Common myeloid progenitor, CD34-positive (primary cell): Measurements from ENCODE around the gene SCNM1. TPM values are rescaled to one million over a fixed set of nuclear protein-coding genes. Genes with fewer than 3 reads are reported as not detected.

Source experiments
- CTCF ChIA-PET: fragments of 350-600 bp; sonication (Branson Sonifier 250); formaldehyde crosslinking; loops from one replicate; lab custom pipeline; 2021; ENCODE audit warnings: antibody characterized with exemption; lab: Charles Lee
- POLR2A ChIA-PET: fragments of 350-600 bp; sonication (Branson Sonifier 250); formaldehyde crosslinking; loops from one replicate; lab custom pipeline; 2021; ENCODE audit warnings: antibody characterized with exemption; lab: Charles Lee
- DNase-seq, 3 donors: peaks; one replicate each; pipeline versions ENCODE4 v3.0.0 to v3.0.0-alpha.2; 2013
- H3K27ac ChIP-seq, 2 experiments: 1 replicate in 1 of 2; 2 replicates in 1 of 2; pipeline ENCODE4 v1.7.0; 2013; ENCODE audit warnings: inconsistent platforms in 2 of 2, low read length in 2 of 2, mild to moderate bottlenecking in 2 of 2, low read depth in 1 of 2, moderate library complexity in 1 of 2; ENCODE audit not compliant: severe bottlenecking in 2 of 2, insufficient read depth in 1 of 2, poor library complexity in 1 of 2
- H3K27me3 ChIP-seq, 5 experiments: replicated peaks in 2 of 5; 1 replicate in 3 of 5; 2 replicates in 2 of 5; pipeline versions ENCODE4 v1.6.1 to v1.7.0; 2013; ENCODE audit warnings: low read length in 4 of 5, mild to moderate bottlenecking in 2 of 5, moderate library complexity in 2 of 5, inconsistent platforms in 1 of 5; ENCODE audit not compliant: insufficient read depth in 5 of 5, control insufficient read depth in 4 of 5
- H3K36me3 ChIP-seq, 4 experiments: 1 replicate in 2 of 4; 2 replicates in 2 of 4; pipeline versions ENCODE4 v1.6.1 to v1.7.0; 2013; ENCODE audit warnings: low read length in 3 of 4, control low read depth in 1 of 4, mild to moderate bottlenecking in 1 of 4; ENCODE audit not compliant: control insufficient read depth in 4 of 4, insufficient read depth in 4 of 4
- H3K4me1 ChIP-seq, 4 experiments: 1 replicate in 3 of 4; 2 replicates in 1 of 4; pipeline versions ENCODE4 v1.6.1 to v1.7.1; 2013; ENCODE audit warnings: low read length in 3 of 4, mild to moderate bottlenecking in 3 of 4, control low read depth in 1 of 4, inconsistent platforms in 1 of 4, moderate library complexity in 1 of 4; ENCODE audit not compliant: control insufficient read depth in 4 of 4, insufficient read depth in 4 of 4; ENCODE audit errors: control extremely low read depth in 1 of 4
- H3K4me3 ChIP-seq, 7 experiments: 1 replicate in 4 of 7; 2 replicates in 3 of 7; pipeline versions ENCODE4 v1.5.1 to v1.7.0; 2013; ENCODE audit warnings: mild to moderate bottlenecking in 7 of 7, low read length in 6 of 7, moderate library complexity in 6 of 7, inconsistent platforms in 2 of 7, low read depth in 2 of 7, control low read depth in 1 of 7; ENCODE audit not compliant: insufficient read depth in 4 of 7, control insufficient read depth in 1 of 7; ENCODE audit errors: extremely low read depth in 1 of 7
- H3K9me3 ChIP-seq, 5 experiments: 1 replicate in 4 of 5; 2 replicates in 1 of 5; pipeline versions ENCODE4 v1.6.1 to v1.7.1; 2013; ENCODE audit warnings: low read length in 4 of 5, mild to moderate bottlenecking in 2 of 5, inconsistent platforms in 1 of 5, low read depth in 1 of 5, moderate library complexity in 1 of 5; ENCODE audit not compliant: control insufficient read depth in 4 of 5, insufficient read depth in 2 of 5; ENCODE audit errors: control extremely low read depth in 1 of 5
- WGBS: methylation state at CpG from one replicate; pipeline ENCODE4 v1.1.5; 2013; ENCODE audit not compliant: insufficient coverage; 5-methylcytosine and 5-hydroxymethylcytosine counted together
- polyA plus RNA-seq: library from polyadenylated mRNA; unstranded; fragments of 120-200 nt; gene quantifications from one replicate; pipeline ENCODE4 v1.2.1, GENCODE V29; 2013

The SCNM1 gene
- 60.9 TPM for polyA plus RNA-seq

GRCh38 chr1:151165738-151166504, at the start of gene SCNM1, which contains the start of gene LYSMD1:
TSS of gene SCNM1 (plus strand) at chr1:151166144. CDS start at chr1:151166153, 9 bp downstream.
TSS of gene LYSMD1 (minus strand) at chr1:151165902. CDS start at chr1:151165258, 644 bp downstream.
- Histone ChIP-seq H3K27me3 (no peaks in the 10 kb centered on the region), H3K9me3 (no peaks in the 10 kb centered on the region), H3K27ac (peak within 1 kb of the TSS; percentile 84 to 89), H3K36me3 (peaks cover 1 to 42% (median 26%) of the 10 kb centered on the region in 4 experiments), H3K4me1 (peaks cover 0 to 28% (median 25%) of the 10 kb centered on the region in 4 experiments), H3K4me3 (peak within 1 kb of the TSS; percentile 78 to 99 (median 94))
- POLR2A ChIA-PET = interaction anchor here (0.7 to 0.9 kb wide), 2 partner anchors 24 to 161 kb away, joined by 3 read pairs; partner anchors contain the start of gene VPS72
- DNase-seq = peak; percentile 99 to 100 (median 100)
- WGBS = 2% methylated on average over 28 of the region's 38 CpGs
- CTCF ChIA-PET = interaction anchor here (0.9 to 1.4 kb wide), 7 partner anchors 8 to 166 kb away, joined by 3 to 4 read pairs (median 3); partner anchors contain the start of genes TMOD4 and TNFAIP8L2

GRCh38 chr1:151124763-151125403, 41.1 kb upstream of the SCNM1 start:
- Histone ChIP-seq H3K9me3 (no peaks in the 10 kb centered on the region), H3K27me3 (no peaks in the 10 kb centered on the region), H3K27ac (no peak overlapping the region), H3K4me3 (no peak overlapping the region), H3K4me1 (no peaks in the 10 kb centered on the region), H3K36me3 (no peaks in the 10 kb centered on the region)
- no CpG with 5 or more reads among the region's 5 CpGs for WGBS
- DNase-seq = no peak
- CTCF ChIA-PET = interaction anchor here (0.8 to 1.7 kb wide), 4 partner anchors 12 to 51 kb away, joined by 3 to 7 read pairs (median 4); partner anchors contain the start of gene TMOD4
- POLR2A ChIA-PET = no interaction called here

- Histone ChIP-seq H3K36me3 (peaks cover 0 to 2% (median 0%) of the 10 kb centered on the region in 4 experiments), H3K4me3 (no peak overlapping the region), H3K27ac (no peak overlapping the region), H3K27me3 (peaks cover 0 to 4% (median 0%) of the 10 kb centered on the region in 5 experiments), H3K4me1 (peaks cover 0 to 9% (median 5%) of the 10 kb centered on the region in 4 experiments), H3K9me3 (no peaks in the 10 kb centered on the region)
- ChIA-PET POLR2A (interaction anchor here (0.6 kb wide), 1 partner anchor 454 kb away, joined by 3 read pairs; no protein-coding TSS in a partner anchor), CTCF (interaction anchor here (0.6 to 5.1 kb wide), 5 partner anchors 9 to 103 kb away, joined by 3 to 26 read pairs (median 4); partner anchors contain the start of gene TNFAIP8L2)
- no peak for DNase-seq
- 100% methylated on average over 1 of the region's 6 CpGs for WGBS
These were observed 37.1 kb upstream of the SCNM1 start for GRCh38 chr1:151128800-151129199.

- peaks cover 0 to 9% (median 3%) of the 10 kb centered on the region in 4 experiments for H3K36me3 ChIP-seq
- peak; percentile 95 to 98 (median 97) for DNase-seq
- peaks cover 0 to 4% (median 0%) of the 10 kb centered on the region in 5 experiments for H3K27me3 ChIP-seq
- CTCF ChIA-PET = interaction anchor here (1.2 to 5.1 kb wide), 6 partner anchors 9 to 31 kb away, joined by 3 to 26 read pairs (median 8); partner anchors contain the start of gene TNFAIP8L2
- H3K27ac ChIP-seq = peak overlapping the region in 1 of 2 experiments; percentile 26
- under 1% methylated on average over 44 of the region's 45 CpGs for WGBS
- peak overlapping the region in 6 of 7 experiments; percentile 5 to 74 (median 50) for H3K4me3 ChIP-seq
- POLR2A ChIA-PET = interaction anchor here (0.7 to 1.7 kb wide), 2 partner anchors 12 to 268 kb away, joined by 3 to 4 read pairs; partner anchors contain the start of gene PSMB4
- no peaks in the 10 kb centered on the region for H3K9me3 ChIP-seq
- peaks cover 0 to 9% (median 5%) of the 10 kb centered on the region in 4 experiments for H3K4me1 ChIP-seq
These were observed 34.9 kb upstream of the SCNM1 start for GRCh38 chr1:151130987-151131586.

- H3K36me3 ChIP-seq = peaks cover 0 to 16% (median 5%) of the 10 kb centered on the region in 4 experiments
- ChIA-PET POLR2A (interaction anchor here (0.6 to 1.7 kb wide), 3 partner anchors 11 to 267 kb away, joined by 3 to 4 read pairs (median 3); partner anchors contain the start of gene PSMB4), CTCF (interaction anchor here (1.2 to 5.1 kb wide), 5 partner anchors 10 to 29 kb away, joined by 3 to 26 read pairs (median 10); partner anchors contain the start of gene TNFAIP8L2)
- no peaks in the 10 kb centered on the region for H3K9me3 ChIP-seq
- peaks cover 0 to 4% (median 0%) of the 10 kb centered on the region in 5 experiments for H3K27me3 ChIP-seq
- no peak for DNase-seq
- peak overlapping the region in 5 of 7 experiments; percentile 38 to 74 (median 60) for H3K4me3 ChIP-seq
- WGBS = 78% methylated on average over 27 of the region's 39 CpGs
- peak overlapping the region in 1 of 2 experiments; percentile 26 for H3K27ac ChIP-seq
- H3K4me1 ChIP-seq = peaks cover 0 to 9% (median 5%) of the 10 kb centered on the region in 4 experiments
These were observed 34.1 kb upstream of the SCNM1 start for GRCh38 chr1:151131701-151132334.
